MCF 10A (cell line): ENCODE measurements around the gene ACOX1. TPM values are rescaled to one million over a fixed set of nuclear protein-coding genes. Genes with fewer than 3 reads are reported as not detected.

ENCODE experiments used
- BruUV-seq: library from RNA; stranded (reverse); fragments of 400-500 nt; replicated peaks from 2 replicates; lab custom pipeline; 2021; lab: Mats Ljungman, UMichigan
- CTCF ChIA-PET: fragments of 300-600 bp; sonication (Branson Sonifier 250); formaldehyde crosslinking; extraction: SDS; loops from one replicate; lab custom pipeline; 2021; ENCODE audit warnings: antibody characterized with exemption, inconsistent platforms; lab: Yijun Ruan, JAX
- POLR2A ChIA-PET: fragments of 300-600, 350-650 bp; sonication (Branson Sonifier 250); formaldehyde crosslinking; extraction: SDS; loops from one replicate; lab custom pipeline; 2020; ENCODE audit warnings: antibody characterized with exemption, inconsistent platforms; lab: Yijun Ruan, JAX
- DNase-seq: peaks from one replicate; pipeline ENCODE4 v3.0.0-alpha.2; 2018; ENCODE audit not compliant: unreplicated experiment
- H3K27ac Mint-ChIP-seq: one replicate; pipeline ENCODE4 v1.8.0; 2022; ENCODE audit warnings: mild to moderate bottlenecking, low read depth, mixed read lengths; ENCODE audit not compliant: unreplicated experiment
- H3K27me3 Mint-ChIP-seq: one replicate; pipeline ENCODE4 v1.8.0; 2022; ENCODE audit warnings: mixed read lengths; ENCODE audit not compliant: insufficient read depth, unreplicated experiment
- H3K36me3 Mint-ChIP-seq: one replicate; pipeline ENCODE4 v1.8.0; 2022; ENCODE audit warnings: mild to moderate bottlenecking, moderate library complexity, mixed read lengths; ENCODE audit not compliant: insufficient read depth, unreplicated experiment
- H3K4me1 Mint-ChIP-seq: one replicate; pipeline ENCODE4 v1.8.0; 2022; ENCODE audit warnings: mixed read lengths; ENCODE audit not compliant: insufficient read depth, unreplicated experiment
- H3K4me3 Mint-ChIP-seq: one replicate; pipeline ENCODE4 v1.8.0; 2022; ENCODE audit warnings: mild to moderate bottlenecking, moderate library complexity, mixed read lengths; ENCODE audit not compliant: unreplicated experiment
- H3K9me3 Mint-ChIP-seq: one replicate; pipeline ENCODE4 v1.8.0; 2022; ENCODE audit warnings: mixed read lengths; ENCODE audit not compliant: unreplicated experiment
- intact Hi-C: fragments of 100-400 bp; cut with micrococcal nuclease; formaldehyde crosslinking; loops from 2 replicates; pipeline ENCODE4 v1.14.1; 2022
- total RNA-seq: library from RNA; stranded (reverse); gene quantifications from 2 replicates; pipeline ENCODE4 v1.2.3, GENCODE V29; 2022
- TF ChIP-seq, protein P1 (sequence below): fragments of 200-600 bp; IDR thresholded peaks from one replicate; pipeline ENCODE4 v1.8.0; 2022; ENCODE audit warnings: antibody characterized with exemption, mild to moderate bottlenecking; ENCODE audit not compliant: unreplicated experiment

ACOX1 gene
- total RNA-seq, 1 experiment from 2014 or later: 23.4 TPM

DNA sequence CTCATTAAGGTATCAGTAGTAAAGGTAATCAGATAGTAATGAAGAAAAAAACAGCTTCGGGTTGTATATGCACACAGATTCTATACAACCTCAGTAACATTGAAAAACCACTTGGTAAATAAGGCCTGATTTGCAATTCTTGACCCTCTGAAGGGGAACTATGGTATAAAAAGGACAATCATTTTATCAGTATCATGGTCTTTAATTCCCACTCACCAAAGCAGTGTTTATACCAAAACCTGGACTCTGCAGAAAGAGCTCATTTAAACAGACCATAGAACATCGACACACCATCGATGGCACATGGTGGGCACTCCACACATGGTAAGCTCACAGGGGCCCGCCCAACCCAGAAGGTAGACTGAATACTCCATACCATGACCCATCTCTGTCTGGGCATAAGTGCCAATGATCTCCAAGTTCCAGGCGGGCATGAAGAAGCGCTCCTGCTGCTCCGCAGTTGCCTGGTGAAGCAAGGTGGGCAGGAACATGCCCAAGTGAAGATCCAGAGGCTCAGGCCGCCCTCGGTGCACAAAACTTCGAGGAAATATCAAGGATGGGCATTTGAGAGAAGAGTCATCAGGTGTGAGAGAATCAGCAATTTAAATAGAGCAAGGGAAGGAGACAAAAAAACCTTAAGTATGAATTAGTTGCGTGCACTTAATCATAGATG is 19.0 kb downstream of the ACOX1 start:
- ChIA-PET POLR2A (interaction anchor here (0.7 kb wide), 1 partner anchor 67 kb away, joined by 3 read pairs; no protein-coding TSS in a partner anchor), CTCF (interaction anchor here (0.5 to 1.0 kb wide), 2 partner anchors 19 to 54 kb away, joined by 3 read pairs; partner anchors contain the start of genes ACOX1 and TEN1)

GRCh38 chr17:75959051-75959838 is 19.7 kb downstream of the ACOX1 start:
- no peaks in the 10 kb centered on the region for H3K9me3 Mint-ChIP-seq
- no peaks in the 10 kb centered on the region for H3K4me1 Mint-ChIP-seq
- H3K36me3 Mint-ChIP-seq: peaks cover 70% of the 10 kb centered on the region
- POLR2A ChIA-PET: interaction anchor here (0.7 kb wide), 1 partner anchor 67 kb away, joined by 3 read pairs; no protein-coding TSS in a partner anchor
- TF ChIP-seq, protein P1, sequence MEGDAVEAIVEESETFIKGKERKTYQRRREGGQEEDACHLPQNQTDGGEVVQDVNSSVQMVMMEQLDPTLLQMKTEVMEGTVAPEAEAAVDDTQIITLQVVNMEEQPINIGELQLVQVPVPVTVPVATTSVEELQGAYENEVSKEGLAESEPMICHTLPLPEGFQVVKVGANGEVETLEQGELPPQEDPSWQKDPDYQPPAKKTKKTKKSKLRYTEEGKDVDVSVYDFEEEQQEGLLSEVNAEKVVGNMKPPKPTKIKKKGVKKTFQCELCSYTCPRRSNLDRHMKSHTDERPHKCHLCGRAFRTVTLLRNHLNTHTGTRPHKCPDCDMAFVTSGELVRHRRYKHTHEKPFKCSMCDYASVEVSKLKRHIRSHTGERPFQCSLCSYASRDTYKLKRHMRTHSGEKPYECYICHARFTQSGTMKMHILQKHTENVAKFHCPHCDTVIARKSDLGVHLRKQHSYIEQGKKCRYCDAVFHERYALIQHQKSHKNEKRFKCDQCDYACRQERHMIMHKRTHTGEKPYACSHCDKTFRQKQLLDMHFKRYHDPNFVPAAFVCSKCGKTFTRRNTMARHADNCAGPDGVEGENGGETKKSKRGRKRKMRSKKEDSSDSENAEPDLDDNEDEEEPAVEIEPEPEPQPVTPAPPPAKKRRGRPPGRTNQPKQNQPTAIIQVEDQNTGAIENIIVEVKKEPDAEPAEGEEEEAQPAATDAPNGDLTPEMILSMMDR: no peak
- intact Hi-C loops: no loop called here
- H3K4me3 Mint-ChIP-seq: no peak overlapping the region
- no peaks in the 10 kb centered on the region for H3K27me3 Mint-ChIP-seq
- no TSS peak for BruUV-seq
- no peak overlapping the region for H3K27ac Mint-ChIP-seq
- DNase-seq: no peak
- CTCF ChIA-PET: no interaction called here

More for the DNA sequence above, 19.0 kb downstream of the ACOX1 start:
- H3K27me3 Mint-ChIP-seq: no peaks in the 10 kb centered on the region
- no TSS peak for BruUV-seq
- TF ChIP-seq, protein P1: no peak
- intact Hi-C loops: no loop called here
- H3K4me1 Mint-ChIP-seq: no peaks in the 10 kb centered on the region
- H3K4me3 Mint-ChIP-seq: no peak overlapping the region
- no peak for DNase-seq
- peaks cover 63% of the 10 kb centered on the region for H3K36me3 Mint-ChIP-seq
- H3K27ac Mint-ChIP-seq: no peak overlapping the region
- no peaks in the 10 kb centered on the region for H3K9me3 Mint-ChIP-seq

DNA sequence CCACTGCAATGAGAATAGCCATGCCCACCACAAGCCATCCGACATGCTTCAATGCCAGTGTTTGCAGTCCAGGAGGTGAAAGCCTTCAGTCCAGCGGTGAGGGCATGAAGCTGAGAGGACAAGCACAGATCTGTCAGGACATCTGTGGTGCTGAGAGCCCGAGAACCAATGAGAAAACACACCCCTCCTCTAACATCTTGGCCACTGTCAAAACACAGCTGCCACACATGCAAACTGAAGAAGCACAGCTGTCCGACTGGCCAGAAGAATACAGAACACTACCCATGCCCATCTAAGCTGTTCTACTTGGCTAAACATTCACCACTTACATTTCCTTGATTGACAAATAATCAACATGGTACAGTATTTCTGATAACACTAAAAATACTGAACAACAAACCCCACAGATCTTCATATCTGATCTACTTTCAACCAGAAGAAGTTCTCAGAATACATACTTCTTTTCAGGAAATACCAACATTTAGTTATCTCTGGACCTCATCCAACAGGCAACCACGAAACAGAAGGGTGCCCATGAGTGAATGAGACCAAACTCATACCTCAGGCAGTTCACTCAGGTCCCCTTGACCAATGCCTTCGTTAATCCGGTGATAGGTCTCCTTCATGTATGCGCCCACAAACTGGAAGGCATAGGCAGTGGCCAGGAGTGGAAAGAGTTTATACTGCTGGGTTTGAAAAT is 28.0 kb downstream of the ACOX1 start:
- no TSS peak for BruUV-seq
- intact Hi-C loops: no loop called here
- DNase-seq: no peak
- Mint-ChIP-seq H3K4me3 (no peak overlapping the region), H3K27me3 (no peaks in the 10 kb centered on the region), H3K4me1 (no peaks in the 10 kb centered on the region), H3K27ac (no peak overlapping the region), H3K9me3 (no peaks in the 10 kb centered on the region), H3K36me3 (peaks cover 92% of the 10 kb centered on the region)
- CTCF ChIA-PET: interaction anchor here (0.5 to 0.8 kb wide), 2 partner anchors 104 to 329 kb away, joined by 3 to 5 read pairs; no protein-coding TSS in a partner anchor
- TF ChIP-seq, protein P1: no peak
- POLR2A ChIA-PET: interaction anchor here (0.6 kb wide), 1 partner anchor 11 kb away, joined by 4 read pairs; no protein-coding TSS in a partner anchor
